Measurements from ENCODE around the gene C9orf50.

Gene C9orf50

DNA sequence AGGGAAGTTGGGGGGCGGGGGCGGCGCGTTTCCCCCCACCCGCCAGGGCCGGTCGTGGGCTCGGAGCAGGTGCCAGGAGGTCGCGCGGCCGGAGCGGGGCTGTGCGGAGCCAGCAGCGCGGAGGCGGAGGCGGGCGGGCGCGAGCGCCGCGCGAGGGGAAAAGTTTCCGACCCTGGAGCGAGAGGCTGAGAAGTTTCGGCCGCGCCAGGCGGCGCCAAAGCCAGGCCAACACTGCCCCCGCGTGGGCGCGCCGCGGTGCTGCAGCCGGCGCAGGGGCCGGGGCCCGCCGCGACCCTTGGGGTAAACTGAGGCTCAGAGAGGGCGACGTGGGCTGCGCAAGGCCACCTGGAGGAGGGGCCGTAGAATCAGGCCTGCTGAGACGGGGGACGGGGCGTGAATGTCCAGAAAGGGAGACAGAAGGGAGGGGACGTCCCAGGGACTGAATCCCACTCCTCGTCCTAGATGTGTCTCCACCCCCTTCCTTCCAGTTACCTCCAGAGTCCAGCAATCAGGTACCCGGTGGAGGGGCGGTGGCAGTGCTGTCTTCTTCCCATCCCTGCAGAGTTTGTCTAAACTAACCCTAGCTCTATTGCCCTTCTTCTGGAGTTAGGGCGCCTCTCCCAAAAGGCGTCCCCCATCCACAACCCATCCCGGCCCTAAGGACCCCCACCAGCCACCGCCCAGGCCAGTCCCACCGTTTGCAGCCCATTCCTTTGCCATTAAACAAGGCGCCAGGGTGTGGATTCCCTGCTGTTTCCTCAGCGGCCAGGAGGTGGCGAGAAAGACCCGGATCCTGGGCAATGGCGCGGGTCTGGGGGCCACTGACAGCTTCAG, 10.2 kb downstream of the C9orf50 start:
- ChIA-PET POLR2A (interaction anchor here (1.4 kb wide), 1 partner anchor 471 kb away, joined by 9 read pairs; no protein-coding TSS in a partner anchor), CTCF (interaction anchor here (0.6 to 23.4 kb wide), 30 partner anchors 10 to 749 kb away, joined by 3 to 507 read pairs (median 4); partner anchors contain the start of genes C9orf50 and NTMT1)
- Histone ChIP-seq H3K9me3 (ENCODE audit: control insufficient read depth, insufficient read depth, low read depth, low read length) (no peaks in the 10 kb centered on the region), H3K27ac (ENCODE audit: extremely low read depth, low read depth, low read length) (peak overlapping the region; percentile 49; the same call in 1 of the 2 replicates), H3K4me1 (ENCODE audit: control insufficient read depth, insufficient read depth, low read length) (no peaks in the 10 kb centered on the region; the same call in 1 of the 2 replicates), H3K36me3 (ENCODE audit: control insufficient read depth in 2 of 2, insufficient read depth in 1 of 2, low read length in 2 of 2) (no peaks in the 10 kb centered on the region), H3K4me3 (ENCODE audit: low read depth, low read length) (peak overlapping the region; percentile 44)
- TF ChIP-seq SCRT1 (tag by site-specific recombination; IDR thresholded peaks at IDR 0.05; ENCODE audit: borderline replicate concordance) (no peak), ZNF324 (tag by site-specific recombination; IDR thresholded peaks at IDR 0.05) (no peak; the same call in 1 of the 2 replicates), ZFP41 (tag by site-specific recombination; IDR thresholded peaks at IDR 0.05; ENCODE audit: borderline replicate concordance) (no peak), ZNF302 (tag by site-specific recombination; IDR thresholded peaks at IDR 0.05; ENCODE audit: low read depth) (no peak), MZF1 (tag by site-specific recombination; IDR thresholded peaks at IDR 0.05; ENCODE audit: borderline replicate concordance) (no peak), YY1 (tag by site-specific recombination; IDR thresholded peaks at IDR 0.05) (peak; percentile 81; the same call in 1 of the 2 replicates), KLF8 (tag by site-specific recombination; IDR thresholded peaks at IDR 0.05) (0 out of 2 replicates have a peak, but pooled peaks have one; percentile 55), ZNF211 (tag by site-specific recombination; IDR thresholded peaks at IDR 0.05; ENCODE audit: low read depth) (no peak), ZNF544 (tag by site-specific recombination; IDR thresholded peaks at IDR 0.05) (no peak), ZNF114 (tag by site-specific recombination; IDR thresholded peaks at IDR 0.05) (no peak), ZNF561 (tag by site-specific recombination; IDR thresholded peaks at IDR 0.05; ENCODE audit: borderline replicate concordance) (peak; percentile 74; the same call in 1 of the 2 replicates)
- TF ChIP-seq, protein P1, sequence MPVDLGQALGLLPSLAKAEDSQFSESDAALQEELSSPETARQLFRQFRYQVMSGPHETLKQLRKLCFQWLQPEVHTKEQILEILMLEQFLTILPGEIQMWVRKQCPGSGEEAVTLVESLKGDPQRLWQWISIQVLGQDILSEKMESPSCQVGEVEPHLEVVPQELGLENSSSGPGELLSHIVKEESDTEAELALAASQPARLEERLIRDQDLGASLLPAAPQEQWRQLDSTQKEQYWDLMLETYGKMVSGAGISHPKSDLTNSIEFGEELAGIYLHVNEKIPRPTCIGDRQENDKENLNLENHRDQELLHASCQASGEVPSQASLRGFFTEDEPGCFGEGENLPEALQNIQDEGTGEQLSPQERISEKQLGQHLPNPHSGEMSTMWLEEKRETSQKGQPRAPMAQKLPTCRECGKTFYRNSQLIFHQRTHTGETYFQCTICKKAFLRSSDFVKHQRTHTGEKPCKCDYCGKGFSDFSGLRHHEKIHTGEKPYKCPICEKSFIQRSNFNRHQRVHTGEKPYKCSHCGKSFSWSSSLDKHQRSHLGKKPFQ (tag by site-specific recombination; IDR thresholded peaks at IDR 0.05): no peak
- TF ChIP-seq, protein P2, sequence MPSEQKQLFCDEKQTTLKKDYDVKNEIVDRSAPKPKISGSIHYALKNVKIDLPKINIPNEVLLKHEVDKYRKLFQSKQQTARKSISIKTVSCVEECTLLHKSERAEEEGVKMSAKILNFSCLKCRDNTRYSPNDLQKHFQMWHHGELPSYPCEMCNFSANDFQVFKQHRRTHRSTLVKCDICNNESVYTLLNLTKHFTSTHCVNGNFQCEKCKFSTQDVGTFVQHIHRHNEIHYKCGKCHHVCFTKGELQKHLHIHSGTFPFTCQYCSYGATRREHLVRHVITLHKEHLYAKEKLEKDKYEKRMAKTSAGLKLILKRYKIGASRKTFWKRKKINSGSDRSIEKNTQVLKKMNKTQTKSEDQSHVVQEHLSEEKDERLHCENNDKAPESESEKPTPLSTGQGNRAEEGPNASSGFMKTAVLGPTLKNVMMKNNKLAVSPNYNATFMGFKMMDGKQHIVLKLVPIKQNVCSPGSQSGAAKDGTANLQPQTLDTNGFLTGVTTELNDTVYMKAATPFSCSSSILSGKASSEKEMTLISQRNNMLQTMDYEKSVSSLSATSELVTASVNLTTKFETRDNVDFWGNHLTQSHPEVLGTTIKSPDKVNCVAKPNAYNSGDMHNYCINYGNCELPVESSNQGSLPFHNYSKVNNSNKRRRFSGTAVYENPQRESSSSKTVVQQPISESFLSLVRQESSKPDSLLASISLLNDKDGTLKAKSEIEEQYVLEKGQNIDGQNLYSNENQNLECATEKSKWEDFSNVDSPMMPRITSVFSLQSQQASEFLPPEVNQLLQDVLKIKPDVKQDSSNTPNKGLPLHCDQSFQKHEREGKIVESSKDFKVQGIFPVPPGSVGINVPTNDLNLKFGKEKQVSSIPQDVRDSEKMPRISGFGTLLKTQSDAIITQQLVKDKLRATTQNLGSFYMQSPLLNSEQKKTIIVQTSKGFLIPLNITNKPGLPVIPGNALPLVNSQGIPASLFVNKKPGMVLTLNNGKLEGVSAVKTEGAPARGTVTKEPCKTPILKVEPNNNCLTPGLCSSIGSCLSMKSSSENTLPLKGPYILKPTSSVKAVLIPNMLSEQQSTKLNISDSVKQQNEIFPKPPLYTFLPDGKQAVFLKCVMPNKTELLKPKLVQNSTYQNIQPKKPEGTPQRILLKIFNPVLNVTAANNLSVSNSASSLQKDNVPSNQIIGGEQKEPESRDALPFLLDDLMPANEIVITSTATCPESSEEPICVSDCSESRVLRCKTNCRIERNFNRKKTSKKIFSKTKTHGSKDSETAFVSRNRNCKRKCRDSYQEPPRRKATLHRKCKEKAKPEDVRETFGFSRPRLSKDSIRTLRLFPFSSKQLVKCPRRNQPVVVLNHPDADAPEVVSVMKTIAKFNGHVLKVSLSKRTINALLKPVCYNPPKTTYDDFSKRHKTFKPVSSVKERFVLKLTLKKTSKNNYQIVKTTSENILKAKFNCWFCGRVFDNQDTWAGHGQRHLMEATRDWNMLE (tag by site-specific recombination; conservative IDR thresholded peaks at IDR 0.05; ENCODE audit: low read depth): no peak
- TF ChIP-seq, protein P3, sequence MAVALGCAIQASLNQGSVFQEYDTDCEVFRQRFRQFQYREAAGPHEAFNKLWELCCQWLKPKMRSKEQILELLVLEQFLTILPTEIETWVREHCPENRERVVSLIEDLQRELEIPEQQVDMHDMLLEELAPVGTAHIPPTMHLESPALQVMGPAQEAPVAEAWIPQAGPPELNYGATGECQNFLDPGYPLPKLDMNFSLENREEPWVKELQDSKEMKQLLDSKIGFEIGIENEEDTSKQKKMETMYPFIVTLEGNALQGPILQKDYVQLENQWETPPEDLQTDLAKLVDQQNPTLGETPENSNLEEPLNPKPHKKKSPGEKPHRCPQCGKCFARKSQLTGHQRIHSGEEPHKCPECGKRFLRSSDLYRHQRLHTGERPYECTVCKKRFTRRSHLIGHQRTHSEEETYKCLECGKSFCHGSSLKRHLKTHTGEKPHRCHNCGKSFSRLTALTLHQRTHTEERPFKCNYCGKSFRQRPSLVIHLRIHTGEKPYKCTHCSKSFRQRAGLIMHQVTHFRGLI (tag by site-specific recombination; IDR thresholded peaks at IDR 0.05): no peak
- TF ChIP-seq, protein P4, sequence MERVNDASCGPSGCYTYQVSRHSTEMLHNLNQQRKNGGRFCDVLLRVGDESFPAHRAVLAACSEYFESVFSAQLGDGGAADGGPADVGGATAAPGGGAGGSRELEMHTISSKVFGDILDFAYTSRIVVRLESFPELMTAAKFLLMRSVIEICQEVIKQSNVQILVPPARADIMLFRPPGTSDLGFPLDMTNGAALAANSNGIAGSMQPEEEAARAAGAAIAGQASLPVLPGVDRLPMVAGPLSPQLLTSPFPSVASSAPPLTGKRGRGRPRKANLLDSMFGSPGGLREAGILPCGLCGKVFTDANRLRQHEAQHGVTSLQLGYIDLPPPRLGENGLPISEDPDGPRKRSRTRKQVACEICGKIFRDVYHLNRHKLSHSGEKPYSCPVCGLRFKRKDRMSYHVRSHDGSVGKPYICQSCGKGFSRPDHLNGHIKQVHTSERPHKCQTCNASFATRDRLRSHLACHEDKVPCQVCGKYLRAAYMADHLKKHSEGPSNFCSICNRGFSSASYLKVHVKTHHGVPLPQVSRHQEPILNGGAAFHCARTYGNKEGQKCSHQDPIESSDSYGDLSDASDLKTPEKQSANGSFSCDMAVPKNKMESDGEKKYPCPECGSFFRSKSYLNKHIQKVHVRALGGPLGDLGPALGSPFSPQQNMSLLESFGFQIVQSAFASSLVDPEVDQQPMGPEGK (tag by site-specific recombination; IDR thresholded peaks at IDR 0.05): peak; percentile 86
- TF ChIP-seq, protein P5, sequence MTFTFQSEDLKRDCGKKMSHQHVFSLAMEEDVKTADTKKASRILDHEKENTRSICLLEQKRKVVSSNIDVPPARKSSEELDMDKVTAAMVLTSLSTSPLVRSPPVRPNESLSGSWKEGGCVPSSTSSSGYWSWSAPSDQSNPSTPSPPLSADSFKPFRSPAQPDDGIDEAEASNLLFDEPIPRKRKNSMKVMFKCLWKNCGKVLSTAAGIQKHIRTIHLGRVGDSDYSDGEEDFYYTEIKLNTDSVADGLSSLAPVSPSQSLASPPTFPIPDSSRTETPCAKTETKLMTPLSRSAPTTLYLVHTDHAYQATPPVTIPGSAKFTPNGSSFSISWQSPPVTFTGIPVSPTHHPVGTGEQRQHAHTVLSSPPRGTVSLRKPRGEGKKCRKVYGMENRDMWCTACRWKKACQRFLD (tag by site-specific recombination; IDR thresholded peaks at IDR 0.05): no peak
- TF ChIP-seq, protein P6, sequence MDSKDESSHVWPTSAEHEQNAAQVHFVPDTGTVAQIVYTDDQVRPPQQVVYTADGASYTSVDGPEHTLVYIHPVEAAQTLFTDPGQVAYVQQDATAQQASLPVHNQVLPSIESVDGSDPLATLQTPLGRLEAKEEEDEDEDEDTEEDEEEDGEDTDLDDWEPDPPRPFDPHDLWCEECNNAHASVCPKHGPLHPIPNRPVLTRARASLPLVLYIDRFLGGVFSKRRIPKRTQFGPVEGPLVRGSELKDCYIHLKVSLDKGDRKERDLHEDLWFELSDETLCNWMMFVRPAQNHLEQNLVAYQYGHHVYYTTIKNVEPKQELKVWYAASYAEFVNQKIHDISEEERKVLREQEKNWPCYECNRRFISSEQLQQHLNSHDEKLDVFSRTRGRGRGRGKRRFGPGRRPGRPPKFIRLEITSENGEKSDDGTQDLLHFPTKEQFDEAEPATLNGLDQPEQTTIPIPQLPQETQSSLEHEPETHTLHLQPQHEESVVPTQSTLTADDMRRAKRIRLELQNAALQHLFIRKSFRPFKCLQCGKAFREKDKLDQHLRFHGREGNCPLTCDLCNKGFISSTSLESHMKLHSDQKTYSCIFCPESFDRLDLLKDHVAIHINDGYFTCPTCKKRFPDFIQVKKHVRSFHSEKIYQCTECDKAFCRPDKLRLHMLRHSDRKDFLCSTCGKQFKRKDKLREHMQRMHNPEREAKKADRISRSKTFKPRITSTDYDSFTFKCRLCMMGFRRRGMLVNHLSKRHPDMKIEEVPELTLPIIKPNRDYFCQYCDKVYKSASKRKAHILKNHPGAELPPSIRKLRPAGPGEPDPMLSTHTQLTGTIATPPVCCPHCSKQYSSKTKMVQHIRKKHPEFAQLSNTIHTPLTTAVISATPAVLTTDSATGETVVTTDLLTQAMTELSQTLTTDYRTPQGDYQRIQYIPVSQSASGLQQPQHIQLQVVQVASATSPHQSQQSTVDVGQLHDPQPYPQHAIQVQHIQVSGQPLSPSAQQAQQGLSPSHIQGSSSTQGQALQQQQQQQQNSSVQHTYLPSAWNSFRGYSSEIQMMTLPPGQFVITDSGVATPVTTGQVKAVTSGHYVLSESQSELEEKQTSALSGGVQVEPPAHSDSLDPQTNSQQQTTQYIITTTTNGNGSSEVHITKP (tag by site-specific recombination; IDR thresholded peaks at IDR 0.05): peak; percentile 50; the same call in 1 of the 2 replicates
- TF ChIP-seq, protein P7, sequence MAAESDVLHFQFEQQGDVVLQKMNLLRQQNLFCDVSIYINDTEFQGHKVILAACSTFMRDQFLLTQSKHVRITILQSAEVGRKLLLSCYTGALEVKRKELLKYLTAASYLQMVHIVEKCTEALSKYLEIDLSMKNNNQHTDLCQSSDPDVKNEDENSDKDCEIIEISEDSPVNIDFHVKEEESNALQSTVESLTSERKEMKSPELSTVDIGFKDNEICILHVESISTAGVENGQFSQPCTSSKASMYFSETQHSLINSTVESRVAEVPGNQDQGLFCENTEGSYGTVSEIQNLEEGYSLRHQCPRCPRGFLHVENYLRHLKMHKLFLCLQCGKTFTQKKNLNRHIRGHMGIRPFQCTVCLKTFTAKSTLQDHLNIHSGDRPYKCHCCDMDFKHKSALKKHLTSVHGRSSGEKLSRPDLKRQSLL (tag by site-specific recombination; IDR thresholded peaks at IDR 0.05): peak; percentile 40
